IPS-NIHi11 (cell line): ENCODE data around the gene FAM124A.

Experiments used
- DNase-seq: peaks from one replicate; pipeline ENCODE4 v3.0.0; 2012; ENCODE audit warnings: mixed read lengths, low spot score

FAM124A gene

DNA sequence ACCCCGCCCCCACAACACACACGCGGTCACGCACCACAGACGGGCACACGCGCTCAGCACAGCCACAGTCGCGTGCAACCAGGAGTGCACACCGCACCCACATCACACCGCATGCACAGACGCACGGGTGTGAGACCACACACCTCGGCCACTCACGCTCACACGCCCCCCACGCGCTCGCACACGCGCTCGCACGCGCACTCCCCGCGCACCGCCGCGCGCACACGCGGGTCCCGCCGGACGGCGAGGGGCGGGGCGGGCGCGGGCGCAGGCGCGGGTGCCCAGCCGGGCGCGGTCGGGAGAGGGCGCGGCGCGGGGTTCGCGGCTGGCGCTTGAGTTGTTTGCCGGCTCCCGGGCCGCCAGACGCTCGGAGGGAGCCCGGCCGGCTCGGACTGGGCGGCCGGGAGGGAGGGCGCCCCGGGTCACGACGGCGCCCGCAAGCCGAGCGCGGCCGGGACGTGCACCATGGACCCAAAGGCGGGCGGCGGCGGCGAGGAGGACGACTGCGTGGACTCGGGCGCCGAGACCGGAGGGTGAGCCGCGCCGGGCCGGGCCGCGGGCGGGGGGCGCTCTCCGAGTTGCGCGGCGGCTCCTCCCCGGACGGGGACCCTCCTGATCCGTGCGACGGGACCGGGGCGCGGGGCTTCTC, at the start of gene FAM124A:
TSS of gene FAM124A (plus strand) at position 362 of the 649 bp plus-strand sequence. CDS start at position 466, 104 bp downstream.
- peak; percentile 86 for DNase-seq

DNA sequence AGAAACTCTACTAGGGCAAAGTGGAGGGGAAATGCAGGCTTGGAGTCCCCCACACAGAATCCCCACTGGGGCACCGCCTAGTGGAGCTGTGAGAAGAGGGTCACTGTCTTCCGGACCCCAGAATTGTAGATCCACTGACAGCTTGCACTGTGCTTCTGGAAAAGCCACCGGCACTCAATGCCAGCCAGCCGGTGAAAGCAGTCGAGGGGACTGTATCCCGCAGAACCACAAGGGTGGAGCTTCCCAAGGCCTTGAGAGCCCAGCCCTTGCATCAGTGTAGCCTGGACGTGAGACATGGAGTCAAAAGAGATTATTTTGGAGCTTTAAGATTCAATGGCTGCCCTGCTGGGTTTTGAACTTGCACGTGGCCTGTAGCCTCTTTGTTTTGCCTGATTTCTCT, 47.2 kb upstream of the FAM124A start:
- DNase-seq: no peak

GRCh38 chr13:51175639-51176038, 46.6 kb upstream of the FAM124A start:
- DNase-seq: no peak

DNA sequence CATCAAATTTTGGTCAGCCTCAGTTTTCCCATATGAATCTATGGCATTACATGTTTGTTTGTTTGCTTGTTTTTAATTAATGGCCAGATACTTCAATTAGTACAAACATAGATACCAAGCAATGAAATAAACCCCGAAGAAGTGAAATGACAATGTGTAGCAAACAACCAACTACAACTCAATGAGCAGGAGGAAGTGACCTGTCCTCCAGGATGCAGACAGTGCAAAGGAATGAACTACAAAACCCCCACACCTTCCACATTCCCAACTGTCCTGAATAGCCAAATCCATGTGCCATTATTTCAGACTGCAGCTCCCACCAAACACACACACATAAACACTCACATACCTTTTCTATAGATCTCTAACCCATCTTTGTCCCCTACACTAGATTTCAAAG, 45.0 kb upstream of the FAM124A start:
- no peak for DNase-seq

DNA sequence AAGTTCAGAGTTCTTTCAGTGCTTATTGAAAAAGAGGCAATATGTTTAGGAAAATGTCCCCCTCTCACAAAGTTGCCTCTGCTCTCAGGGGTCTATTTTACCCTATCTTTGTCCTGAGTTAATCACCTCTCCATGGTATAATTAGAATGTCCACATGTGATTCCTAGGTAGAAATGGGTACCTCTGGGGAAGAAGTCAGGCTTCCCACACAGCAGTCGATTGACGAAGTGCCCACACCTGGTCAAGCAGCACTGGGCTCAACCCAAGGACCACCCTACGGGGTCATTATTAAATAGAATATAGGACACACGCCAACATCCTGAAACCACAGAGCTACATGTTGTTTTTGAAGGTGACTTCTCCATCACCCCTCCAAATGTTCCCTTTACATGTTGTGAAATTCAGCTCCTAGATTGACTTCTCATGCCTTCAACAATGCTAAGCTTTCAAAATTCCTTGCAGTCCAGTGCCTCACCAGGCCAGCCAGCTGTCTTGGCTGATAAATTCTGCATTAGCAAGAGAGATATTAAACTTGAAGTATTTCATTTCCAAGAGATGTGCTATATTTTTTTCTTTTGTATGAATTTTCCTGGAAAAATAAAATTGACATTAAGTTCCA, 43.6 kb upstream of the FAM124A start:
- DNase-seq: no peak

DNA sequence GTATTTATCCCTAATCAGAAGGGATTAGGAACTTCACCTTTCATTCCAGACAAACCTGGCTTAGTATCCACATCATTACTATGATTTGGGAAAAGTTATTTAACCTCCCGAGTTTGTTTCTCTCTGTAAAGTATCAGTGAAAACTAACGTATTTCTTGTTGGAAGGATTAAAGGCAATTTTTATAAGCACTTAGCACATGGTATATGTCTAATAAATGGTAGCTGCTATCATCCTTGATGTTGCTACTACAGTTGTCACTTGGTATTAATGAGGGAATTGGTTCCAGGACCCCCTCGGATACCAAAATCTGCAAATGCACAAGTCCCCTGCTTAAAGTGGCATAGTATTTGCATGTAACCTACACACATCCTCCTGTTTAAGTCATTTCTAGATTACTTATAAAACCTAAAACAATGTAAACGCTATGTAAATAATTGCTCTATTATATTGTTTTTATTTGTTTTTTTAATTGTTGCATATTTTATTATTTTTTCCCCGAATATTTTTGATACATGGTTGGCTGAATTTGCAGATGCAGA, 42.7 kb upstream of the FAM124A start:
- no peak for DNase-seq

- DNase-seq: no peak
These were observed 41.2 kb upstream of the FAM124A start for GRCh38 chr13:51180853-51181511.

DNA sequence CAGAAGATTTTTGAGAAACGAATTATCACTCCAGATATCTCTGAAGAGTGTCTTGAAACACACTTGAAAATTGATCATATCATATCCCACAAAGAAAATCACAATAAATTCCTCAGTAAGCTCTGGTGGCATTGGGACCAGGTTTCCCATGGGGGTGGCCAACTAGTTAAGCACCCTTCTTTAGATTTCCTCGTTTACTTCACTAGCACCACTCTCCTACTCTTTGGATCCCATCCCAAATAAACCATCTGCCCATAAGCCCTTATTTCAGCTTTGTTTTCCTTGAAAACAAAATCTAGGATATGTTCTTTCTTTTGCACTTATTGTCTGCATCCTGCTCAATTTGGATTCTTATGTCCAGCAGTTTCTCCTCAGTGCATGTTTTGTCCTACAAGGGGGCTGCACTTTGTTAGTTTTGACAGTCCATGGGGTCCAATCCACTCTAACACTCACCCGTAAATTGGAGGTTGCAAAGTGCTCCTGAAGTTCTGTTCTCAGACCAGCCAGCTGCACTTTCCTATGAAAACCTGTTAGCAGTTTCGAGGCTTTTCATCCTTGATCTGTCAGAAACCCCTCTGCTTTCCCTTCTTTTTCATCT, 40.3 kb upstream of the FAM124A start:
- DNase-seq: no peak

GRCh38 chr13:51191743-51192142, 30.5 kb upstream of the FAM124A start:
- DNase-seq: no peak

DNA sequence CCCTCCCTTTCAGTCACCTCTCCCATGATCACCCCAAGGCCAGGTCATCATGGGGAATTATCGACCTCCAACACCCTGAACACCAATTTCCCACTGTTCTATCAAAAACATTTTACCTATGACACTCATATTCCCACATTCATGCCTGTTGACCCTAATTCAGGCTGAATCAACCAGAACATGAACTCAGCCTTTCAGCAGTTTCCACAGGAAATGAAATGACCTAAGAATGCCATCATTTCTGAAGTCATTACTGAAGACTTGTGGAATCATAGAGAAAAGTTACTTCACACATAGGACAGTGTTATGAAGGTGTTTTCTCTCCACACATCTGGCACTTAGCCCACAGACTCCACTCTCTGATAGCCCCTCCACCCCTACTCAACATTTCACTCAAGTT, 29.9 kb upstream of the FAM124A start:
- DNase-seq: no peak

DNA sequence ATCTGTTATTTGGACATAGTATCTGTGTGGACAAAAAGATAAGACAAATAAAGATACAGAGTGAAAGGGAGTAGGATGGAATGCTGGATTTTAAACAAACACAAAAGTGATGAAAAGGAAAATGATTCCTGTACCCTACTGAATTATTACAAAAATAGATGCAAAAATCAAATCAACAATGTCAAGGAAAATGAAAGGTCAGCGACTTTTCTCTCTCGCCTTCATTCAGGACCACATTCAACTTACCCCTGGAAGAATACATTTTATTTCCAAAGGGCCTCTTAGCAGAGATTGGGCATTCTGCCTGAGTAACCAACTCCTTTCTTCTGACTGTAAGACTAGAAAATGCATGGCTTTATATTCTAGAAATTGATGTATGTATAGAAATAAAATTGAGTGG, 28.8 kb upstream of the FAM124A start:
- DNase-seq: no peak

DNA sequence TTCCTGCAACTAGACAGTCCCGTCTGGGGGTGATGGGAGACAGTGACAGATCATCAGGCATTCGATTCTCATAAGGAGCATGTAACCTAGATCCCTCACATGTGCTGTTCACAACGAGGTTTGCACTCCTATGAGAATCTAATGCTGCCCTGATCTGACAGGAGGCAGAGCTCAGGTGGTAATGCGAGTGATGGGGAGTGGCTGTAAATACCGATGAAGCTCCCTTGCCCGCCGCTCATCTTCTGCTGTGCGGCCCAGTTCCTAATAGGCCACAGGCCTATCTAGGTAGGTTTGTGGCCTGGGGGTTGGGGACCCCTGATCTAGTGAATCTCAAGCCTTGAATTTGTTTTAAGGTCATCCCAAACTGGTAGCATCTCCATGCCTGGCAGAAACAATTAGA, 27.3 kb upstream of the FAM124A start:
- no peak for DNase-seq

GRCh38 chr13:51201886-51202285, 20.3 kb upstream of the FAM124A start:
- no peak for DNase-seq

- no peak for DNase-seq
These were observed 19.6 kb upstream of the FAM124A start for GRCh38 chr13:51202477-51203046.

DNA sequence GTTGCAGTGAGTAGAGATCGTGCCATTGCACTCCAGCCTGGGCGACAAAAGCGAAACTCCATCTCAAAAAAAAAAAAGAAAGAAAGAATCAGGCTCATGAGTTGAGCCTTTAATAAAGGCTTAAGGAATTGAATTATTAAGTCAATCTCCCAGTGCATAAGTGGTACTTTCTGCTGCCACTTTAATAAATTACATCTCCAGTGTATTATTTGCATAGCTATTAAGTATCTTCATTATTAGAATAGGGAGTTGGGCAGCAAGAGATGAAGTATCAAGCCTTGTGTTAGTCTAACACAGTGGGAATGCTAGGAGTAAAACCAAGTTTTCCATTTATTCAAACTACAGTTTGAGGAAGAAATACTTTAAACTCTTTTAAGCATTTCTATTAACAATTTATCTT, 15.6 kb upstream of the FAM124A start:
- DNase-seq: no peak

DNA sequence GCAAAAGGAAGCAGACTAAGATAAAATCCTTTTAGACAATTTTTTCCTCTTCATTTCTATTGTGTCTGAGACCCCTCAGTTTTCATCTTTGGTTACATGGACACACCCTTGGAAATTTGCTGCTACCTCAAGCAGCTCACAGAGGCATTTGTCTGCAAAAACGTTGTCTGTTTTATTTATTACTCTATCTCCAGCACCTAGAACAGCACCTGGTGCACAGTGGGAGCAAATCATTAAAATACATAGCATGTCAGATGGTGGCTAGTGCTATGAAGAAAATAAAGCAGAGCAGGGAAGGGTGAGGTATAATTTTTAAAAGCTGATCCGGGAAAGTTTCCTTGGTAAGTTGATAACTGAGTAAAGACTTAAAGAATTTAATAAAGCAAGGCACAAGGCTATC, 14.3 kb upstream of the FAM124A start:
- no peak for DNase-seq

DNA sequence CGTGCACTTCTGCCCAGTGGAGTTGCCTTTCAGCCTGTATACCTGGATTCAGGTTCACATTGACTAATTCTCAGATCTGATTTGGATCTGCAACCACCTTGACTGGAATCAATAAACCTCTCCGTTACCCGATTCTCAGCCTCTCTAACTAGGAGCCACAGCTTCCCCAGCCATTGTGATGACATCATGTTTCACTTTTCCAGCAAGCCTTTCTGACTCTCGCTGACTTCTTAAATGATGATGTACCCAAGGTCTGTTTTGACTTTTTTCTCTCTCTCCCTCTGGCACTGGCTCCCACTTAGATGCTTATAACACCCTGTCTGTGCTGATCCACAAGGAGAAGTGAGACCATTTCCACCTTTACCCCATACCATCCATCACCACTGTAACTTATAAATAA, 13.5 kb upstream of the FAM124A start:
- no peak for DNase-seq

DNA sequence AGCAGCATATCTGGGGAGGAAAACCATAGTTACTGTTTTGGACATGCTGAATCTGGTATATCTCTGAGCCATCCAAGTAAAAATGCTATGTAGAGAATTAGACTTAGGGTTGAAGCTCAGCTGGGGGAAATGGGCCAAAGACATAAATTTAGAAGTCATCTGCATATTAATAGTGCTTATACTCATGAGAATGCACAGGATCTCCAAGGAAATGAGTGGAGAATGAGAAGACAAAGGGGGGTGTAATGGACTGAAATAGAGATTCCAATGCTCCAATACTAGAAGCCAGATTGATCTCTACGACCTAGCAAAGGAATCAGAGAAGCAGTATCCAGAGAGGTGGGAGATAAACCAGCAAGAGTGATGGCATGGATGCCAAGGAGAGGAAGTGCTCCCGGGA, 10.3 kb upstream of the FAM124A start:
- no peak for DNase-seq

DNA sequence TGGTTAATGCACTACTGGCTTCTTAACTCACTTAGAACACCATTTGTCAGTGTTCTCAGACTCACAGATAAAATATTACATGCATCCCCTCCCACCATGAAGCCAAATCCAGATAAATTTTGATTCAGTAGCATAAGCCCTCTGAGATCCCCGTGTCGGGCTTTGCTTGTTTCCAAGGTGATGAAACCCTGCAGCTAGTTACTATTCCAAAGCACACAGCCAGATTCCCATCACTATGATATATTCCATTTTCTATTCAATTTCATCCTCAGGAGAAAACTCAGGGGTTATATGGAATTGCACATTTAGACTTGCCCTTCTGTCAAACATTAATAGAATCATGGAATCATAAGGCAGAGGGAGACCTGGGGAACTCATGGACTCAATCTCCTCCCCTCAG, 9.4 kb upstream of the FAM124A start:
- DNase-seq: no peak

DNA sequence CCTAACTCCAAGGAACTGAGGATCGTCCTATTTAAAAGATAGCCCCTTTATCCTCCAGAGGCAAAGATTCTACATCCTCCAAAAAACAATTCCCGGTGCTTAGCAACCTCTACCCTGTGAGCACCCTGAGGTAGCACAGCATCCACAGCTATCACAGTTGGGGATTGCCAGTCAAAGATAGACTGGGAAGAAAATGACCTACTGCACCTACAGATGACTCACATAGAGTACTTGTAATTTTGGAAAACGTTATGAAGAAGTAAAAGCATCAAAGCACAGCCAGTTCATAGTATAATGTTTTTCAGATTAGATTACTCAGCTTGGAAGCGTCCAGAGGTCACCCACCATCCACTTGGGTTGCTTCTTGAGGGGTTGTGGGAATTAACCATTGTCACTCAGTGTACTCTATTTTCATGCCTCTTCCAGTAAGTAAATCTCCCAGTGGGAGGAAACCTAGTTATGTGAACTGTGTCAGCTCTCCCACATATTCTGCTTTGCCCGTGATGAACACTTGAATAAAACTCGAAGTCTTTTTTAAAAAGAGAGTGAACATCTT, 8.9 kb upstream of the FAM124A start:
- no peak for DNase-seq

DNA sequence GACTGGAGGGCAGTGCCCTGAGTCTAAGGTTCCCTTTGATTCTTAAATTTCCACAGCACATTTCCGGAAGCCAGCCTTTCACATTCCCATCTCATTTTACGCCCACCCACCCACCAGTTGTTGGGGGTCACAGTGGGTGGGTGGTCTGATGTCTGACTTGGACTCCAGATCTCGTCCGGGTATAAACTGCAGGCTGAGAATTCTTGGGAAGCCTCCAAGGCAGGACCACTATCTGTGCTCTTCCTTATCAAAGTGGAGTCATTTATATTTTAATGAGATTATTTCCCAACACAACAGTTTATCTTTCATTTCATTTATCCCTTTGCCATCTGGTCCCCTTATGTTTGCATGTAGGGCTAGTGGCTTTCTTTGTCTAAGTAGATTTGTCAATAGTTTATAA, 3.6 kb upstream of the FAM124A start:
- no peak for DNase-seq

GRCh38 chr13:51220706-51221105, 1.5 kb upstream of the FAM124A start:
- DNase-seq: no peak
